Caco-2 (cell line): ENCODE results near the gene HCFC2. TPM values are rescaled to one million over a fixed set of nuclear protein-coding genes. Genes with fewer than 3 reads are reported as not detected.
A peak's percentile ranks its signal among the peaks of the same experiment; 100 is the strongest.

ENCODE experiments used
- BruUV-seq: library from RNA; stranded (reverse); fragments of 400-500 nt; replicated peaks from 2 replicates; lab custom pipeline; 2021; lab: Mats Ljungman, UMichigan
- CTCF ChIA-PET: fragments of 300-600 bp; sonication (Branson Sonifier 250); formaldehyde crosslinking; loops from one replicate; lab custom pipeline; 2022; ENCODE audit warnings: antibody characterized with exemption; lab: Charles Lee
- POLR2A ChIA-PET: fragments of 300-600 bp; sonication (Branson Sonifier 250); formaldehyde crosslinking; loops from one replicate; lab custom pipeline; 2022; ENCODE audit warnings: antibody characterized with exemption; lab: Charles Lee
- DNase-seq, 2 experiments: peaks; one replicate each; pipeline versions ENCODE4 v3.0.0 to v3.0.0-alpha.2; 2020 to 2022
- H3K27me3 ChIP-seq: replicated peaks from 2 replicates; pipeline ENCODE4 v1.6.0; 2011; ENCODE audit warnings: low read length; ENCODE audit not compliant: control insufficient read depth, insufficient read depth
- H3K36me3 ChIP-seq: 2 replicates; pipeline ENCODE4 v1.5.1; 2011; ENCODE audit warnings: low read length; ENCODE audit not compliant: control insufficient read depth, insufficient read depth
- H3K4me1 ChIP-seq: fragments of 250-450 bp; sonication (Bioruptor Pico); 2 replicates; pipeline ENCODE4 v1.5.1; 2020; ENCODE audit warnings: mild to moderate bottlenecking
- H3K4me3 ChIP-seq: 2 replicates; pipeline ENCODE4 v1.5.1; 2011; ENCODE audit warnings: low read depth, mild to moderate bottlenecking, control low read depth, low read length
- H3K9me3 ChIP-seq: fragments of 250-450 bp; sonication (Bioruptor Pico); 2 replicates; pipeline ENCODE4 v1.5.1; 2020; ENCODE audit warnings: mild to moderate bottlenecking, moderate library complexity
- H3K27ac Mint-ChIP-seq: one replicate; pipeline ENCODE4 v1.8.0; 2022; ENCODE audit warnings: mixed read lengths; ENCODE audit not compliant: unreplicated experiment
- H3K27me3 Mint-ChIP-seq: one replicate; pipeline ENCODE4 v1.8.0; 2022; ENCODE audit warnings: mixed read lengths; ENCODE audit not compliant: insufficient read depth, unreplicated experiment
- H3K36me3 Mint-ChIP-seq: one replicate; pipeline ENCODE4 v1.8.0; 2022; ENCODE audit warnings: mild to moderate bottlenecking, mixed read lengths; ENCODE audit not compliant: insufficient read depth, unreplicated experiment
- H3K4me1 Mint-ChIP-seq: one replicate; pipeline ENCODE4 v1.8.0; 2022; ENCODE audit warnings: low read depth, mixed read lengths; ENCODE audit not compliant: unreplicated experiment
- H3K4me3 Mint-ChIP-seq: one replicate; pipeline ENCODE4 v1.8.0; 2022; ENCODE audit warnings: mild to moderate bottlenecking, moderate library complexity, mixed read lengths; ENCODE audit not compliant: unreplicated experiment
- H3K9me3 Mint-ChIP-seq: one replicate; pipeline ENCODE4 v1.8.0; 2022; ENCODE audit warnings: mixed read lengths; ENCODE audit not compliant: unreplicated experiment
- intact Hi-C: fragments of 100-400 bp; cut with micrococcal nuclease; formaldehyde crosslinking; loops from one replicate; pipeline ENCODE4 v1.10.0; 2022; ENCODE audit not compliant: unreplicated experiment
- total RNA-seq: library from RNA; stranded (reverse); gene quantifications from 2 replicates; pipeline ENCODE4 v1.2.3, GENCODE V29; 2022
- TF ChIP-seq, protein P1 (sequence below), 2 experiments: fragments of 200-600 bp in 1 of 2; IDR thresholded peaks; 1 replicate in 1 of 2; 2 replicates in 1 of 2; pipeline versions ENCODE4 v1.5.1 to v1.8.0; 2011 to 2022; ENCODE audit warnings: antibody characterized with exemption in 1 of 2, control low read depth in 1 of 2, inconsistent platforms in 1 of 2, low read depth in 1 of 2, low read length in 1 of 2, mild to moderate bottlenecking in 1 of 2, moderate library complexity in 1 of 2; ENCODE audit not compliant: insufficient read depth in 1 of 2, severe bottlenecking in 1 of 2, unreplicated experiment in 1 of 2

The HCFC2 gene
- total RNA-seq, 1 experiment from 2014 or later = 4.9 TPM

DNA sequence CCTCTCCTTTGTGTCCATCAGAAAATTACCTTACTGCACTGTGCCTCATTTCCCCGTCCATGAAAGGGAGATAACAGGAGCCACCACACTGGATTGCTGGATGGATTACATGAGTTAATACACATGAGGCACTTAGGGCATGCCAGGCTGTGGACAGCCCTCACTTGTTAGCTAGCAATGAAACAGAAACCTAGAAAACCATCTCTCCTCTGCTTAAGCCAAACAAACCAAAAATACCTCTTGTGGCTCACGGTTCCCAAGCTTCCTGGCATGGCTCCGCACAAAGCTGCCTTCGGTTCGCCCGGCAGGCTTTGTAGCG is 660 bp upstream of the HCFC2 start:
- Mint-ChIP-seq H3K36me3 (peaks cover 7% of the 10 kb centered on the region), H3K4me3 (peak overlapping the region; percentile 91), H3K9me3 (no peaks in the 10 kb centered on the region), H3K27me3 (peaks cover 7% of the 10 kb centered on the region), H3K4me1 (no peaks in the 10 kb centered on the region), H3K27ac (peak overlapping the region; percentile 64)
- no TSS peak for BruUV-seq
- peak overlapping the region; percentile 97 for H3K4me3 ChIP-seq
- H3K27me3 ChIP-seq = no peaks in the 10 kb centered on the region
- no peaks in the 10 kb centered on the region for H3K4me1 ChIP-seq
- intact Hi-C loops = loop anchor here (2.0 kb wide), 1 partner anchor 99 kb away; the partner anchor contains the start of gene TDG
- no peak for DNase-seq
- ChIA-PET POLR2A (interaction anchor here (0.6 kb wide), 1 partner anchor 223 kb away, joined by 5 read pairs; the partner anchor contains the start of gene NT5DC3), CTCF (interaction anchor here (1.0 kb wide), 1 partner anchor 45 kb away, joined by 3 read pairs; no protein-coding TSS in a partner anchor)
- TF ChIP-seq, protein P1, sequence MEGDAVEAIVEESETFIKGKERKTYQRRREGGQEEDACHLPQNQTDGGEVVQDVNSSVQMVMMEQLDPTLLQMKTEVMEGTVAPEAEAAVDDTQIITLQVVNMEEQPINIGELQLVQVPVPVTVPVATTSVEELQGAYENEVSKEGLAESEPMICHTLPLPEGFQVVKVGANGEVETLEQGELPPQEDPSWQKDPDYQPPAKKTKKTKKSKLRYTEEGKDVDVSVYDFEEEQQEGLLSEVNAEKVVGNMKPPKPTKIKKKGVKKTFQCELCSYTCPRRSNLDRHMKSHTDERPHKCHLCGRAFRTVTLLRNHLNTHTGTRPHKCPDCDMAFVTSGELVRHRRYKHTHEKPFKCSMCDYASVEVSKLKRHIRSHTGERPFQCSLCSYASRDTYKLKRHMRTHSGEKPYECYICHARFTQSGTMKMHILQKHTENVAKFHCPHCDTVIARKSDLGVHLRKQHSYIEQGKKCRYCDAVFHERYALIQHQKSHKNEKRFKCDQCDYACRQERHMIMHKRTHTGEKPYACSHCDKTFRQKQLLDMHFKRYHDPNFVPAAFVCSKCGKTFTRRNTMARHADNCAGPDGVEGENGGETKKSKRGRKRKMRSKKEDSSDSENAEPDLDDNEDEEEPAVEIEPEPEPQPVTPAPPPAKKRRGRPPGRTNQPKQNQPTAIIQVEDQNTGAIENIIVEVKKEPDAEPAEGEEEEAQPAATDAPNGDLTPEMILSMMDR (IDR thresholded peaks at IDR 0.05; ENCODE audit: insufficient read depth in 1 of 2, low read depth in 1 of 2, low read length in 1 of 2, severe bottlenecking in 1 of 2, unreplicated experiment in 1 of 2) = no peak
- no peaks in the 10 kb centered on the region for H3K36me3 ChIP-seq
- H3K9me3 ChIP-seq = no peaks in the 10 kb centered on the region

DNA sequence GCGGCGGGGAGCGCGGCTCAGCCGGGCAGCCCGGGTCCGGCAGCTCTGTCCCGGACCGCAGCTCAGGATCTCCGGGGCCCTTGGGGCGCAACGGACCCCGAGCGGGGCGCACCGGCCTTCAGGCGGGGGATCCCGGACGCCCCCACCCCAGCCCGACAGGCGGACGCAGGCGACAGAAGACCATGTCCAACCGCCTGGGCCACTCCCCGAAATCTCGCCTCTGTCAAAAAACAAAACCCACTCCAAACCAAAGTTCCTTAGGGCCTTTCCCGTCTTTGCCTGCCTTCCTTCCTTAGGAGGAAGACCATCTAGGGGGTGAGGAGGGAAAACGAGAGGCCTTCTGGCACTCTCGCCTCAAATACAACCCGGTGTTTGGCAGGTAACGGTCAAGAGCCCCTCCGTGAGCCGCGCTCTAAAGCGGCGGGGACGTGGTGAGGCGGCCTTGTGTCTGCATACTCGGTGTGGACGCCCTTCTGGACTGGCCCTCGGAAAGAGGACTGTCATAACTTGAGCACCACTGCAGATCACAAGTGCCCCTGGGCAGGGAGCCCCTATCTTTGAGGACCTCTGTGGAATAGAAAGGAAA is 604 bp downstream of the HCFC2 start:
- Histone ChIP-seq H3K4me3 (peak overlapping the region; percentile 97), H3K9me3 (no peaks in the 10 kb centered on the region), H3K36me3 (no peaks in the 10 kb centered on the region), H3K27me3 (no peaks in the 10 kb centered on the region), H3K4me1 (no peaks in the 10 kb centered on the region)
- no peaks in the 10 kb centered on the region for H3K9me3 Mint-ChIP-seq
- peaks cover 5% of the 10 kb centered on the region for H3K4me1 Mint-ChIP-seq
- intact Hi-C loops = loop anchor here (2.0 kb wide), 1 partner anchor 100 kb away; the partner anchor contains the start of gene TDG
- POLR2A ChIA-PET = interaction anchor here (0.8 kb wide), 1 partner anchor 109 kb away, joined by 3 read pairs; no protein-coding TSS in a partner anchor
- no TSS peak for BruUV-seq
- DNase-seq = no peak
- CTCF ChIA-PET = interaction anchor here (0.7 kb wide), 1 partner anchor 44 kb away, joined by 3 read pairs; no protein-coding TSS in a partner anchor
- peak overlapping the region; percentile 91 for H3K4me3 Mint-ChIP-seq
- peaks cover 4% of the 10 kb centered on the region for H3K27me3 Mint-ChIP-seq
- H3K27ac Mint-ChIP-seq = peak overlapping the region; percentile 64
- peaks cover 7% of the 10 kb centered on the region for H3K36me3 Mint-ChIP-seq
- TF ChIP-seq, protein P1 (IDR thresholded peaks at IDR 0.05; ENCODE audit: insufficient read depth in 1 of 2, low read depth in 1 of 2, low read length in 1 of 2, severe bottlenecking in 1 of 2, unreplicated experiment in 1 of 2) = no peak

- H3K27ac Mint-ChIP-seq = no peak overlapping the region
- no peaks in the 10 kb centered on the region for H3K27me3 Mint-ChIP-seq
- no TSS peak for BruUV-seq
- Histone ChIP-seq H3K4me1 (peaks cover 5% of the 10 kb centered on the region), H3K9me3 (no peaks in the 10 kb centered on the region), H3K36me3 (no peaks in the 10 kb centered on the region), H3K27me3 (no peaks in the 10 kb centered on the region), H3K4me3 (no peak overlapping the region)
- DNase-seq = no peak
- intact Hi-C loops = no loop called here
- H3K4me3 Mint-ChIP-seq = no peak overlapping the region
- H3K4me1 Mint-ChIP-seq = peaks cover 6% of the 10 kb centered on the region
- no peaks in the 10 kb centered on the region for H3K9me3 Mint-ChIP-seq
- H3K36me3 Mint-ChIP-seq = no peaks in the 10 kb centered on the region
- TF ChIP-seq, protein P1 (IDR thresholded peaks at IDR 0.05; ENCODE audit: insufficient read depth in 1 of 2, low read depth in 1 of 2, low read length in 1 of 2, severe bottlenecking in 1 of 2, unreplicated experiment in 1 of 2) = no peak
- CTCF ChIA-PET = no interaction called here
- POLR2A ChIA-PET = no interaction called here
Observed at GRCh38 chr12:104072099-104072498, 7.8 kb downstream of the HCFC2 start.
